HG02642 (cell line): ENCODE measurements around the gene STAG3.
"Not testable (repeated sequence)": the region's sequence is repeated elsewhere in the genome, so short reads cannot be mapped to it uniquely, and the experiment has no call there.

Experiments used
- ATAC-seq: cut with Tn5 transposase; IDR thresholded peaks from one replicate; pipeline ENCODE4 v1.9.1; 2021; ENCODE audit warnings: mild to moderate bottlenecking; ENCODE audit not compliant: unreplicated experiment, poor library complexity

Gene STAG3

DNA sequence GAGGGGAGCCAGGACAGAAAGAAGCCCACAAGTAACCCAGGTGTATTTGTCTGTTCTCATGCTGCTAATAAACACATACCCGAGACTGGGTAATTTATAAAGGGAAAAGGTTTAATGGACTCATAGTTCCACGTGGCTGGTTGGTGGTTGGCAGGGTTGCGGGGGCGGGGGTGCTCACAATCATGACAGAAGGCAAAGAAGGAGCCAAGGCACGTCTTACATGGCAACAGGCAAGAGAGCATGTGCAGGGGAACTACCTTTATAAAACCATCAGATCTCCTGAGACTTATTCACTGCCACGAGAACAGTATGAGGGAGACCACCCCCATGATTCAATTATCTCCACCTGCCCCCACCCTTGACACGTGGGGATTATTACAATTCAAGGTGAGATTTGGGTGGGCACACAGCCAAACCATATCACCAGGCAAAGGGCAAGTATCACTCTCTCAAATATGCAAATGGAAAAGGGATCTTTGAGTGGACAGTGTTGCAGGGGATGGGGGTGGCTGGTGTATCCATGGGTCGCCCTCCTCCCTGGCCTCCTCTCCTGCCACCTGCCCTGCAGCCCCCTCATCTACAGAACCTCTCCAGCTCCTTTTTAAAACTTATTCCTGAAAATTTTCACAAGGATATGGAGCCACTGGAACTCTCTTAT, 57.1 kb downstream of the STAG3 start:
- ATAC-seq, result not testable (repeated sequence)

GRCh38 chr7:100239975-100240374, 62.3 kb downstream of the STAG3 start:
- not testable (repeated sequence) for ATAC-seq

DNA sequence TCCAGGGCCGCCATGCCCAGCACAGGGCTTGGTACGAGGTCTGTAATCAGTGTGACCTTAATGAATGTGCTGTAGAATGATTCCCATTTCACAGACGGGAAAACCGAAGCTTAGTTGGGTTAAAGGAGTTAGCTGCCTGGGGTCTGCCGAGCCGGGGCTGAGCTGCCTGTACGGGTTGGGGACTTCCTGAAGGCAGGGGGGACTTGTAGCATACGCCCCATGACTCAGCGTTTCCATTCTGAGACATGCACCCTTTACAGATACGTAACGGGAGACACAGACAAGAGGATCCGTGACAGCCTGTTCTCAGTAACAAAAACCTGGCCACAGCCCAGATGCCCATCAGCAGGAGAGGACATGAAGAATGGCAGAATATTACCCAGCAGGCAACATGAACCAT, 65.7 kb downstream of the STAG3 start:
- not testable (repeated sequence) for ATAC-seq

GRCh38 chr7:100244988-100245605, 67.4 kb downstream of the STAG3 start:
- not testable (repeated sequence) for ATAC-seq

DNA sequence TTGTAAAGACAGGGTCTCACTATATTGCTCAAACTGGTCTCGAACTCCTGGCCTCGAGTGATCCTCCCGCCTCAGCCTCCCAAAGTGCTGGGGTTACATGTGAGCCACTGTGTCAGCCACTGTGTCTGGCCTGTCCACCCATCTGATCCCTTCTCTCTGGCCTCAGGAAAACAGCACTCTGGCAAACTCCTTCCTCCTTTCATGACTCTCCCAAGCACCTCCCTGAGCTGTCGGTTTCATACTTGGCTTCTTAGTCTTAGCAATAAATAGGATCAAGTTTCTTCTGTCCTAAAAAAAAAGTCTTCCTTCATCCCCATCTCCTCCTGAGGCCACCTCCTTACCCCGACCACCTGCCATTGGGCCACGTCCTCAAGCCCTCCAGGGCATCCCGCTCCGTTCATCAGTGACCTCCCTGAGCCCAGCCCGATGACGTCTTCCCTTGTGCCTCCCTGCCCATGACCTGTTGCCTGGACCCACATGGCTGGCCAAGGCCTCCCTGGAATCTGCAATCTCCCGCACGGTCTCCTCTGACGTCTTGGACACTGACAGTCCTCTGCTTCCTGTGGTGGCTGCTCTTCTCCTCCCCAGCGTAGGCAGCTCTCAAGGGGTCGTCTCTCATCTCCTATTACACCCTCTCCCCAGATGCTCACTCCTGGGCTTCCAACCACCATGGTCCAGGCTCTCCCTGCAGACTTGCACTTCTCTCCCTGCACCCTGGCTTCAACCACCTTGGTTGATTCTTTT, 68.6 kb downstream of the STAG3 start:
- ATAC-seq, result not testable (repeated sequence)

- not testable (repeated sequence) for ATAC-seq
Measured at GRCh38 chr7:100246865-100247137, 69.1 kb downstream of the STAG3 start.

- ATAC-seq, result no peak
Measured at GRCh38 chr7:100247152-100247757, 69.5 kb downstream of the STAG3 start.

GRCh38 chr7:100248483-100248882, 70.8 kb downstream of the STAG3 start:
- ATAC-seq, result no peak

- ATAC-seq, result no peak
Measured at GRCh38 chr7:100257017-100257416, 79.3 kb downstream of the STAG3 start.

DNA sequence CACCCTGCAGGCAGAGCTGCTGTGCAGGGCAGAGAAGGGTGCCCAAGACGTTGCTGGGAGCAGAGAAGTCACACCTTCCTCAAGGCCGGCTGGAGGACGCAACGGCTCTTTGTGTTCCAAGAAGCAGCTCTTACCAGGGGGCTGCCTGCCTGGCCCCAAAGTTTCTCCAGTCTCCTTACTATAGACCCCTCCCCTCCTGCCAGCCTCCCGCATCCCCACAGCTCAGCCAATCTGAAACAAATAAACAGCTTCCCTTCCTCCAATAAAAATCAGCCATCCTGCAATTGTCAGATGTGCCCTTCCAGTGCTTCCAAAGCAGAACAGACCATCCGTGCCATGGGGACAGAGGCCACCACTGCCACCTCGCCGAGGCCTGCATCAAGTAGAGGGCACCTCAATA, 82.3 kb downstream of the STAG3 start:
- not testable (repeated sequence) for ATAC-seq

DNA sequence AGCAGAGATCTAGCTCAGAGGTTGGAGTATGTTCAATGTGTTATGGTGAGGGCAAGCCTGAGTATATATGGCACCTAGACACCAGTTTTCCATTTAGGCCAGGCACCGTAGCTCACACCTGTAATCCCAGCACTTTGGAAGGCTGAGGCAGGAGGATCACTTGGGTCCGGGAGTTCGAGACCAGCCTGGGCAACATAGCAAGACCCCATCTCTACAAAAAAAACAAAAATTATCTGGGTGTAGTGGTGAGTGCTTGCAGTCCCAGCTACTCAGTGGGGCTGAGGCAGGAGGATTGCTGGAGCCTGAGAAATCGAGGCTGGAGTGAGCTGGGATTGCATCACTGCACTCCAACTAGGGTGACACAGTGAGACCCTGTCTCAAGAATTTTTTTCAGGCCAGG, 85.2 kb downstream of the STAG3 start:
- ATAC-seq, result not testable (repeated sequence)
